OCI-LY7 (cell line): Measurements from ENCODE around the gene GPR35.

Source experiments
- CTCF ChIP-seq: fragments of 200-600 bp; sonication (generic); conservative IDR thresholded peaks from 2 replicates; pipeline ENCODE4 v1.5.1; 2014; ENCODE audit warnings: mild to moderate bottlenecking, antibody characterized with exemption, low read length, moderate library complexity, mixed read lengths
- EZH2phosphoT487 ChIP-seq: fragments of 200-600 bp; sonication (generic); IDR thresholded peaks from 2 replicates; pipeline ENCODE4 v1.6.1; 2018; ENCODE audit warnings: low read depth, borderline replicate concordance, mild to moderate bottlenecking, mixed run types, antibody characterized with exemption, low read length, moderate library complexity, mixed read lengths

- no peak for TF ChIP-seq CTCF
- TF ChIP-seq EZH2phosphoT487, result no peak
Observed at GRCh38 chr2:240618776-240619175, 6.5 kb upstream of the GPR35 start.
